DND-41 (cell line): Measurements from ENCODE around the gene MAX.

Experiments used
- ATAC-seq: fragments of 200-7000 bp; cut with Tn5 transposase; 3 replicates; pipeline ENCODE4 v1.9.1; 2021; ENCODE audit warnings: low read depth; ENCODE audit not compliant: insufficient read depth
- DNase-seq: peaks from one replicate; pipeline ENCODE4 v3.0.0-alpha.2; 2020
- H2AFZ ChIP-seq: 2 replicates; pipeline ENCODE4 v1.6.0; 2012; ENCODE audit warnings: low read depth, low read length
- H3K27ac ChIP-seq: 2 replicates; pipeline ENCODE4 v1.5.1; 2012; ENCODE audit warnings: low read length, inconsistent platforms
- H3K27me3 ChIP-seq: fragments of 200-600 bp; sonication (generic); 2 replicates; pipeline ENCODE4 v1.6.0; 2012; ENCODE audit warnings: low read length, mild to moderate bottlenecking, inconsistent platforms; ENCODE audit not compliant: insufficient read depth, poor library complexity
- H3K36me3 ChIP-seq: 2 replicates; pipeline ENCODE4 v1.5.1; 2012; ENCODE audit warnings: low read length, inconsistent platforms; ENCODE audit not compliant: insufficient read depth
- H3K4me1 ChIP-seq: 2 replicates; pipeline ENCODE4 v1.5.1; 2012; ENCODE audit warnings: mild to moderate bottlenecking, low read length; ENCODE audit not compliant: insufficient read depth
- H3K4me2 ChIP-seq: 2 replicates; pipeline ENCODE4 v1.6.0; 2012; ENCODE audit warnings: mild to moderate bottlenecking, moderate library complexity, low read length, inconsistent platforms; ENCODE audit not compliant: insufficient read depth
- H3K4me3 ChIP-seq, 2 experiments: fragments of 200-600 bp in 1 of 2; shearing (Covaris generic) in 1 of 2; 2 replicates each; pipeline ENCODE4 v1.5.1; 2012 to 2016; ENCODE audit warnings: inconsistent platforms in 2 of 2, low read length in 2 of 2, mild to moderate bottlenecking in 2 of 2, low read depth in 1 of 2, moderate library complexity in 1 of 2
- H3K79me2 ChIP-seq: 2 replicates; pipeline ENCODE4 v1.6.0; 2012; ENCODE audit warnings: low read length, inconsistent platforms; ENCODE audit not compliant: insufficient read depth
- H3K9ac ChIP-seq: 2 replicates; pipeline ENCODE4 v1.6.0; 2012; ENCODE audit warnings: low read depth, mild to moderate bottlenecking, inconsistent platforms, low read length, moderate library complexity
- H3K9me3 ChIP-seq: 2 replicates; pipeline ENCODE4 v1.5.1; 2012; ENCODE audit warnings: low read length, moderate library complexity, mild to moderate bottlenecking, inconsistent platforms; ENCODE audit not compliant: insufficient read depth, severe bottlenecking
- H4K20me1 ChIP-seq: 2 replicates; pipeline ENCODE4 v1.6.0; 2012; ENCODE audit warnings: low read length; ENCODE audit not compliant: insufficient read depth
- EZH2 ChIP-seq: IDR thresholded peaks from 3 replicates; pipeline ENCODE4 v1.6.1; 2012; ENCODE audit warnings: borderline replicate concordance, low read depth, mild to moderate bottlenecking, moderate library complexity, low read length, inconsistent platforms; ENCODE audit not compliant: severe bottlenecking
- TF ChIP-seq, protein P1 (sequence below): IDR thresholded peaks from 2 replicates; pipeline ENCODE4 v1.5.1; 2012; ENCODE audit warnings: borderline replicate concordance, low read length, moderate library complexity, mild to moderate bottlenecking; ENCODE audit not compliant: poor library complexity, severe bottlenecking; ENCODE audit errors: extremely low read depth

Gene MAX

DNA sequence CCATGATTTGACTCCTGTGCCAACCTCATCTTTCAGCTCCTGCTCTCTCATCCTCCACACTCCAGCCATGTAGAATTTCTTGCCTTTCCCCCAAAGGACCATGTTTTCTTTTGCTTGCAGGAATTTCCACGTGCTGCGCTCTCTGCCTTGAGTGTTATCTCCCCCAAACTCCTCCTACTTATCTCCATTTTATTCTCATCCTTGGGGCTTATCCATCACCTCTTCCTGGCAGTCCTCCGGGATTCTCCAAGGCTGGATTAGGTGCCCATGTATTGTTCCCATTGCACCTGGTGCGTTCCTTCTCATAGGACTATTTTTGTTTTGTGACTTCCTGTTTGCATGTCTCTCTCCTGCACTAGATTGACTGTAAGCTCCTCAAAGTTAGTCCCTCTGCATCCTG, 7.0 kb upstream of the MAX start:
- no peak overlapping the region for H3K4me3 ChIP-seq
- H3K79me2 ChIP-seq = no peaks in the 10 kb centered on the region
- H3K27me3 ChIP-seq = peaks cover 3% of the 10 kb centered on the region
- H3K36me3 ChIP-seq = no peaks in the 10 kb centered on the region
- no peaks in the 10 kb centered on the region for H3K9me3 ChIP-seq
- no peak overlapping the region for H3K27ac ChIP-seq
- H3K9ac ChIP-seq = no peak overlapping the region
- H3K4me1 ChIP-seq = 0 out of 2 replicates have a peak, but pooled peaks cover 5% of the 10 kb centered on the region
- no peaks in the 10 kb centered on the region for H4K20me1 ChIP-seq
- no peak for DNase-seq
- no peak overlapping the region for H3K4me2 ChIP-seq
- TF ChIP-seq EZH2 = no peak
- TF ChIP-seq, protein P1, sequence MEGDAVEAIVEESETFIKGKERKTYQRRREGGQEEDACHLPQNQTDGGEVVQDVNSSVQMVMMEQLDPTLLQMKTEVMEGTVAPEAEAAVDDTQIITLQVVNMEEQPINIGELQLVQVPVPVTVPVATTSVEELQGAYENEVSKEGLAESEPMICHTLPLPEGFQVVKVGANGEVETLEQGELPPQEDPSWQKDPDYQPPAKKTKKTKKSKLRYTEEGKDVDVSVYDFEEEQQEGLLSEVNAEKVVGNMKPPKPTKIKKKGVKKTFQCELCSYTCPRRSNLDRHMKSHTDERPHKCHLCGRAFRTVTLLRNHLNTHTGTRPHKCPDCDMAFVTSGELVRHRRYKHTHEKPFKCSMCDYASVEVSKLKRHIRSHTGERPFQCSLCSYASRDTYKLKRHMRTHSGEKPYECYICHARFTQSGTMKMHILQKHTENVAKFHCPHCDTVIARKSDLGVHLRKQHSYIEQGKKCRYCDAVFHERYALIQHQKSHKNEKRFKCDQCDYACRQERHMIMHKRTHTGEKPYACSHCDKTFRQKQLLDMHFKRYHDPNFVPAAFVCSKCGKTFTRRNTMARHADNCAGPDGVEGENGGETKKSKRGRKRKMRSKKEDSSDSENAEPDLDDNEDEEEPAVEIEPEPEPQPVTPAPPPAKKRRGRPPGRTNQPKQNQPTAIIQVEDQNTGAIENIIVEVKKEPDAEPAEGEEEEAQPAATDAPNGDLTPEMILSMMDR = no peak
- no peak for ATAC-seq
- no peak overlapping the region for H2AFZ ChIP-seq

DNA sequence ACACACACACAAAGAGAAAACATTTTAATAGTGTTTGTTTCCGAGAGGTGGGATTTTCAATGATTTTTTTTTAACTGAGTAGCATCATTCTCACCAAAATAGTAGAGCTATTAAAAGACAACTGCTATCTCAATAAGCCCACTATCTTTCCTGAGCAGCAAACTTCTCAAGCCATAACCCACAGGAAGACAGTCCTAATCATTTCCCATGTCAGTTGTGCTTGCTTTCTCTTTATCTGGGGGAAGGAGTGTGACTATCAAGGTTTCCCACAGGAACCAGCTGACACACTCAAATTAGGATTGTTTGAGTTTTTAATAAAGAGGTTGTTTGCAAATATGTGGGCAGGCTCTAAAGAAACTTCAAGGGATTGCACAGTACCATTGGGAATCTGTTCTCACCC, 4.9 kb upstream of the MAX start:
- H3K27me3 ChIP-seq = peaks cover 3% of the 10 kb centered on the region
- H3K9ac ChIP-seq = no peak overlapping the region
- DNase-seq (no peak), ATAC-seq (no peak)
- no peak overlapping the region for H3K4me3 ChIP-seq
- H3K36me3 ChIP-seq = no peaks in the 10 kb centered on the region
- no peak overlapping the region for H2AFZ ChIP-seq
- H4K20me1 ChIP-seq = no peaks in the 10 kb centered on the region
- no peak overlapping the region for H3K4me2 ChIP-seq
- H3K9me3 ChIP-seq = no peaks in the 10 kb centered on the region
- TF ChIP-seq EZH2 = no peak
- no peak overlapping the region for H3K27ac ChIP-seq
- H3K4me1 ChIP-seq = peaks cover 12% of the 10 kb centered on the region
- H3K79me2 ChIP-seq = peaks cover 1% of the 10 kb centered on the region

DNA sequence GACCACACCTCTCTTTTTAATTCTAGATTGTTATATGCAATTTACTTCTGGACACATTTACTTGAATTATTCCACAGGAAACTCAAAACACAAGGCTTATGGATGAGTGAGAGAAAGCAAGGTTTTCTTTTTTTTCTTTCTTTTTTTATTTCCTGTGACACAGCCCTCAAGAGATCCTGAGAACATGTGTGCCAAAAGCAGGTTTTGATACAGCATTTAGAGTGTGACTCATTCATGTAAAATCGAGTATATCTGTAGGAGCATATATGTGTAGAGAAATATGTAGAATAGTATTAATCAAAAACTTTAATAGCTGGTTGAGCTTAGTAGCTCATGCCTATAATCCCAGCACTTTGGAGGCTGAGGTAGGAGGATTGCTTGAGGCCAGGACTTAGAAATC, 4.4 kb upstream of the MAX start:
- Histone ChIP-seq H3K36me3 (no peaks in the 10 kb centered on the region), H2AFZ (no peak overlapping the region), H3K4me3 (no peak overlapping the region), H3K9ac (no peak overlapping the region), H3K27me3 (peaks cover 3% of the 10 kb centered on the region), H3K4me2 (no peak overlapping the region), H3K4me1 (peaks cover 12% of the 10 kb centered on the region), H3K27ac (no peak overlapping the region), H4K20me1 (0 out of 2 replicates have a peak, but pooled peaks cover 4% of the 10 kb centered on the region), H3K79me2 (peaks cover 6% of the 10 kb centered on the region), H3K9me3 (no peaks in the 10 kb centered on the region)
- TF ChIP-seq EZH2 = no peak
- TF ChIP-seq, protein P1 = no peak
- ATAC-seq (no peak), DNase-seq (no peak)

DNA sequence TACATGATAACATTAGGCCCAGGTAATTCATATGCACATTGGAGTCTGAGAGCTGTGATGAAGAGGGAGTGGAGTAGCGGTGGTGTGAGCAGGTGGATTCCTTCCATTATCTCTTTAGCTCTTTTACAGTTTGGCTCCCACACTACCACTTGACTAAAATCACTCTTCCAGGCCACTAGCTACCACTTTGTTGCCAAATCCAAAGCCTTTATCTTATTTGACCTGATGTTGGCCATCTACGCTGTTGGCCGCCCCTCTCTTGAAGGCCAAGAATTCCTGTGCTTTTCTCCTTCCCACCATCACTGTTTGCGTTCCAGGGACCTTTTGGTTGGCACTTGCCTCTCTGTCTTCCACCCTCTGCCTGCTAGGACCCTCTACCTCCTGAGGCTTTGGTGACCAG, 4.0 kb upstream of the MAX start:
- peaks cover 12% of the 10 kb centered on the region for H3K4me1 ChIP-seq
- no peaks in the 10 kb centered on the region for H3K9me3 ChIP-seq
- H3K4me3 ChIP-seq = no peak overlapping the region
- DNase-seq = no peak
- H4K20me1 ChIP-seq = 0 out of 2 replicates have a peak, but pooled peaks cover 4% of the 10 kb centered on the region
- H2AFZ ChIP-seq = no peak overlapping the region
- H3K27ac ChIP-seq = no peak overlapping the region
- TF ChIP-seq EZH2 = no peak
- TF ChIP-seq, protein P1 = no peak
- H3K79me2 ChIP-seq = peaks cover 10% of the 10 kb centered on the region
- ATAC-seq = no peak
- no peaks in the 10 kb centered on the region for H3K27me3 ChIP-seq
- no peak overlapping the region for H3K9ac ChIP-seq
- H3K4me2 ChIP-seq = no peak overlapping the region
- H3K36me3 ChIP-seq = no peaks in the 10 kb centered on the region
